Smooth muscle cell (in vitro differentiated cells): ENCODE results near the gene SURF2. TPM values are rescaled to one million over a fixed set of nuclear protein-coding genes. Genes with fewer than 3 reads are reported as not detected.
A peak's percentile ranks its signal among the peaks of the same experiment; 100 is the strongest.

ENCODE experiments used
- DNase-seq: peaks from one replicate; lab custom pipeline; 2025; ENCODE audit not compliant: unreplicated experiment; lab: John Stamatoyannopoulos, UW
- H2AFZ ChIP-seq: fragments of 200-600 bp; sonication (generic); 2 replicates; pipeline ENCODE4 v1.6.0; 2016; ENCODE audit warnings: antibody characterized with exemption, low read depth, mild to moderate bottlenecking
- H3F3A ChIP-seq: fragments of 200-600 bp; sonication (generic); 2 replicates; pipeline ENCODE4 v1.6.0; 2017; ENCODE audit warnings: antibody characterized with exemption, low read depth
- H3K27ac ChIP-seq: fragments of 200-600 bp; sonication (generic); 2 replicates; pipeline ENCODE4 v1.5.1; 2016; ENCODE audit warnings: low read depth, mild to moderate bottlenecking
- H3K27me3 ChIP-seq: fragments of 200-600 bp; sonication (generic); 2 replicates; pipeline ENCODE4 v1.6.1; 2016; ENCODE audit warnings: low read depth, mild to moderate bottlenecking
- H3K36me3 ChIP-seq: fragments of 200-600 bp; sonication (generic); 2 replicates; pipeline ENCODE4 v1.5.1; 2016; ENCODE audit warnings: low read depth
- H3K4me1 ChIP-seq: fragments of 200-600 bp; sonication (generic); 2 replicates; pipeline ENCODE4 v1.5.1; 2016; ENCODE audit warnings: low read depth
- H3K4me2 ChIP-seq: fragments of 200-600 bp; sonication (generic); 2 replicates; pipeline ENCODE4 v1.6.0; 2016; ENCODE audit warnings: mild to moderate bottlenecking
- H3K4me3 ChIP-seq: fragments of 200-600 bp; sonication (generic); 2 replicates; pipeline ENCODE4 v1.5.1; 2016; ENCODE audit warnings: mild to moderate bottlenecking
- H3K79me2 ChIP-seq: fragments of 200-600 bp; sonication (generic); 2 replicates; pipeline ENCODE4 v1.6.0; 2016; ENCODE audit warnings: low read depth, mild to moderate bottlenecking
- H3K9ac ChIP-seq: fragments of 200-600 bp; sonication (generic); 2 replicates; pipeline ENCODE4 v1.6.0; 2016; ENCODE audit warnings: low read depth
- H3K9me3 ChIP-seq: fragments of 200-600 bp; sonication (generic); replicated peaks from 2 replicates; pipeline ENCODE4 v1.5.1; 2016; ENCODE audit warnings: low read depth
- H4K20me1 ChIP-seq: fragments of 200-600 bp; sonication (generic); 2 replicates; pipeline ENCODE4 v1.6.0; 2016; ENCODE audit warnings: low read depth
- WGBS: methylation state at CpG from one replicate; pipeline ENCODE4 v1.1.7; 2016; ENCODE audit warnings: low lambda C conversion rate; 5-methylcytosine and 5-hydroxymethylcytosine counted together
- polyA plus RNA-seq: library from polyadenylated mRNA; unstranded; fragments of >200 nt; fragmentation: Nextera tagmentation; extraction: Ambion mirVana; gene quantifications from 2 replicates; pipeline ENCODE4 v1.2.1, GENCODE V29; 2016
- total RNA-seq: library from RNA; depleted of rRNA; stranded (reverse); fragments of >200 nt; gene quantifications from 2 replicates; pipeline ENCODE4 v1.2.3, GENCODE V29; 2014
- TF ChIP-seq, protein P1 (sequence below): fragments of 200-600 bp; sonication (generic); IDR thresholded peaks from 2 replicates; pipeline ENCODE4 v1.5.1; 2017; ENCODE audit warnings: borderline replicate concordance, mild to moderate bottlenecking, antibody characterized with exemption; ENCODE audit not compliant: insufficient read depth, poor library complexity, severe bottlenecking

SURF2 gene
- total and polyA plus RNA-seq, 2 experiments from 2014 or later = 11.4 to 21.4 TPM

DNA sequence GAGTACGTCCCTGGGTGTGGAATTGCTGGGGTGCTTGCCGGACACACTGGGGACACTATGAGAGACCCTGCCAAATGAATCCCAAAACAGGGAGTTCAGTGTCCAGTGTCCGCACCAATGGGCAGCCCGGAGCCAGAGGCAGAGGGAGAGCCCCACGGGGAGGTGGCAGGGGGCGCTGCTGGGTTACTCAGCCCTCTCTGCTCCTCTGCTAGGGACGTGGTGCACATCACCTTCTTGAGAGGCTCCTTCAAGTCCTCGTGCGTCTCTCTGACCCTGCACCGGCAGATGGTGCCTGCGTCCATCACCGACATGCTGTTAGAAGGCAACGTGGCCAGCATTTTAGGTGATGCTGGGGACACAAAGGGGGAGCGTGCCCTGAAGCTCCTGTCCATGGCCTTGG is 40.6 kb downstream of the SURF2 start:
- Histone ChIP-seq H3K9ac (no peak overlapping the region), H3K36me3 (no peaks in the 10 kb centered on the region), H3K9me3 (no peaks in the 10 kb centered on the region), H3K4me2 (no peak overlapping the region), H3K27ac (no peak overlapping the region), H3K4me3 (no peak overlapping the region), H3K79me2 (no peaks in the 10 kb centered on the region), H3K4me1 (no peaks in the 10 kb centered on the region), H4K20me1 (no peaks in the 10 kb centered on the region), H3F3A (no peaks in the 10 kb centered on the region), H2AFZ (no peak overlapping the region), H3K27me3 (no peaks in the 10 kb centered on the region)
- TF ChIP-seq, protein P1, sequence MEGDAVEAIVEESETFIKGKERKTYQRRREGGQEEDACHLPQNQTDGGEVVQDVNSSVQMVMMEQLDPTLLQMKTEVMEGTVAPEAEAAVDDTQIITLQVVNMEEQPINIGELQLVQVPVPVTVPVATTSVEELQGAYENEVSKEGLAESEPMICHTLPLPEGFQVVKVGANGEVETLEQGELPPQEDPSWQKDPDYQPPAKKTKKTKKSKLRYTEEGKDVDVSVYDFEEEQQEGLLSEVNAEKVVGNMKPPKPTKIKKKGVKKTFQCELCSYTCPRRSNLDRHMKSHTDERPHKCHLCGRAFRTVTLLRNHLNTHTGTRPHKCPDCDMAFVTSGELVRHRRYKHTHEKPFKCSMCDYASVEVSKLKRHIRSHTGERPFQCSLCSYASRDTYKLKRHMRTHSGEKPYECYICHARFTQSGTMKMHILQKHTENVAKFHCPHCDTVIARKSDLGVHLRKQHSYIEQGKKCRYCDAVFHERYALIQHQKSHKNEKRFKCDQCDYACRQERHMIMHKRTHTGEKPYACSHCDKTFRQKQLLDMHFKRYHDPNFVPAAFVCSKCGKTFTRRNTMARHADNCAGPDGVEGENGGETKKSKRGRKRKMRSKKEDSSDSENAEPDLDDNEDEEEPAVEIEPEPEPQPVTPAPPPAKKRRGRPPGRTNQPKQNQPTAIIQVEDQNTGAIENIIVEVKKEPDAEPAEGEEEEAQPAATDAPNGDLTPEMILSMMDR = peak; percentile 27
- DNase-seq = no peak
- WGBS = 52% methylated on average over 14 of the region's 14 CpGs

DNA sequence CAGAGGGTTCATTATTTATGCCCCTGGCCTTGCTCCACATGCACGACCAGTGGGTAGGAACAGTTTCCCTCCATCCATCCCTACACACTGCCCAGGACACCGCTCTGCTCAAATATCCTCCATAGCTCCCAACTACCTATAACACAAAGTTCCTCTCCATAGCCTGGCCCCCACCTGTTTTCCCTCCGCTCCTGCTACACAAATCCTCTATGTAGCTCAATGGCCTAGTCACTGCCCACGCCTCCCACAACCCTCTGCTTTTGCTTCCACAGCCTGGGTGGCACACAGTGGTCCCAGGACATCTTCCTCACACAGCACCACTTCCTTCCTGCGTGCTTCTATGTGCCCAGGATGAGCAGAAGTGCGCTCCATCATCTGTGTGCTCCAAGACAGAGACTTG is 41.0 kb downstream of the SURF2 start:
- H3K36me3 ChIP-seq = no peaks in the 10 kb centered on the region
- H3K4me1 ChIP-seq = no peaks in the 10 kb centered on the region
- no peak overlapping the region for H2AFZ ChIP-seq
- WGBS = 92% methylated on average over 6 of the region's 6 CpGs
- TF ChIP-seq, protein P1 = no peak
- no peak for DNase-seq
- no peak overlapping the region for H3K9ac ChIP-seq
- H3K4me2 ChIP-seq = no peak overlapping the region
- H3F3A ChIP-seq = no peaks in the 10 kb centered on the region
- H3K79me2 ChIP-seq = no peaks in the 10 kb centered on the region
- H4K20me1 ChIP-seq = no peaks in the 10 kb centered on the region
- no peaks in the 10 kb centered on the region for H3K27me3 ChIP-seq
- no peaks in the 10 kb centered on the region for H3K9me3 ChIP-seq
- no peak overlapping the region for H3K4me3 ChIP-seq
- H3K27ac ChIP-seq = no peak overlapping the region

DNA sequence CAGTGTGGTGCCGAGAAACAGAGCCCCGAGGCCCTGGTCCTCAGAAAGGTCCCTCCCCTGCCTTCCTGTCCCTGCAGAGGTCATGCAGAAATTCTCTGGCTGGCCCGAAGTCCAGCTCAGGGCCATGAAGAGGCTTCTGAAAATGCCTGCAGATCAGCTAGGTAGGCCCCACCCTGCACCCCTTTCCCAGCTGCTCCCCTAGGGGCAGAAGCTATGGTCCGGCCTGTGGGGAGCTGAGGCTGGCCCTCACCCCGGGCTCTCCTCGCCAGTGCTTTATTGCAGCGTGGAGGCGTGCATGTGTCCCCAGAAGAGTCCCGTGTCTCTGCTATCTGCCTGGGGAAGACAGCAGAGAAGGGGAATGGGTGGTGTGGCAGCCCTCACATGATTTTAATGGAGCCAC is 41.5 kb downstream of the SURF2 start:
- 92% methylated on average over 9 of the region's 9 CpGs for WGBS
- TF ChIP-seq, protein P1 = no peak
- H3K4me3 ChIP-seq = no peak overlapping the region

DNA sequence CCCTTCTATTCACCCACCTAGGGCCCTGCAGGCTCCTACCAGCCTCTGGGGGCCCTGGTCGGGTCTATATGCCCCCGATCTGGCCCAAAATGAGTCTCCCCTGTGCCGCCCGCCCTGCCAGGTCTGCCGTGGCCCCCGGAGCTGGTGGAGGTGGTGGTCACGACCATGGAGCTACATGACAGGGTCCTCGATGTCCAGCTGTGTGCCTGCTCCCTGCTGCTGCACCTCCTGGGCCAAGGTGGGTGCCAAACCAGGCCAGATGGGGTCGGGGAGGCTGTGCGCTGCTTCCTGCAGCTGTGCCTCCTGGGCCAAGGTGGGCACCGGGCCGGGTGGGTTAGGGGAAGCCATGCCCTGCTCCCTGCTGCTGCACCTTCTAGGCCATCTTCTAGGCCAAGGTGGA is 43.9 kb downstream of the SURF2 start:
- WGBS = 95% methylated on average over 12 of the region's 12 CpGs
- no peak overlapping the region for H3K27ac ChIP-seq
- H3K4me3 ChIP-seq = no peak overlapping the region
- no peaks in the 10 kb centered on the region for H3K36me3 ChIP-seq
- no peaks in the 10 kb centered on the region for H3K27me3 ChIP-seq
- H3K4me1 ChIP-seq = no peaks in the 10 kb centered on the region
- no peaks in the 10 kb centered on the region for H3K9me3 ChIP-seq
- TF ChIP-seq, protein P1 = no peak
- no peak overlapping the region for H3K4me2 ChIP-seq
- H3K9ac ChIP-seq = no peak overlapping the region
- no peaks in the 10 kb centered on the region for H3F3A ChIP-seq
- peaks cover 10% of the 10 kb centered on the region for H4K20me1 ChIP-seq
- no peak for DNase-seq
- H2AFZ ChIP-seq = no peak overlapping the region
- H3K79me2 ChIP-seq = no peaks in the 10 kb centered on the region

More for the DNA sequence above, 41.5 kb downstream of the SURF2 start:
- H3K27ac ChIP-seq = no peak overlapping the region
- H2AFZ ChIP-seq = no peak overlapping the region
- H3K79me2 ChIP-seq = no peaks in the 10 kb centered on the region
- H3F3A ChIP-seq = no peaks in the 10 kb centered on the region
- H3K36me3 ChIP-seq = no peaks in the 10 kb centered on the region
- no peaks in the 10 kb centered on the region for H4K20me1 ChIP-seq
- no peak for DNase-seq
- H3K9ac ChIP-seq = no peak overlapping the region
- no peaks in the 10 kb centered on the region for H3K9me3 ChIP-seq
- H3K4me1 ChIP-seq = no peaks in the 10 kb centered on the region
- no peaks in the 10 kb centered on the region for H3K27me3 ChIP-seq
- H3K4me2 ChIP-seq = no peak overlapping the region
